Measurements from ENCODE around the gene SND1. TPM values are rescaled to one million over a fixed set of nuclear protein-coding genes. Genes with fewer than 3 reads are reported as not detected.

SND1 gene
- total RNA-seq, 1 experiment from 2014 or later = 218 TPM

DNA sequence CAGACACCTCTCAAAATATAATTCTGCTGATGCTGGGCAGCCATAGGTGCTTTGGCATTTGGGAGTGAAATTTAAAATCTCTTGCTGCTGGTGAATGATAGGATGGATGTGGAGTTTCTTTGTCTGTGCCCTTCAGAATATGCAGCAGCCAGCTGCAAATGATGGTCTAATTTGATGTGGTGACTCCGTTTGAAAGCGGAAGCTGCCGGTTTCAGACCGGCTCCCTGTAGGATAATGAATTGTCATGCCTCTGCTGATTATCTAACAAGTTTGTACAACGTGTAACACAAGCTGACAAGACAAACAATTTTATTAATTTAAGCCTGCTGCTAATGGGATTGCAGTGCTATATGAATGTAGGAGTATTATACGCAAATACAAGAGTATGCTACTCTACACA is 103.5 kb downstream of the SND1 start:
- Histone ChIP-seq H2BK20ac (ENCODE audit: low read depth, low read length, poor library complexity, severe bottlenecking) (no peak overlapping the region), H2AK5ac (ENCODE audit: insufficient read length, low read length) (no peak overlapping the region), H4K91ac (ENCODE audit: insufficient read length, low read depth, low read length) (no peak overlapping the region), H3K18ac (ENCODE audit: insufficient read length, low read depth, low read length) (no peak overlapping the region), H2BK15ac (ENCODE audit: low read depth, low read length) (no peak overlapping the region), H3K79me2 (ENCODE audit: insufficient read depth, low read length) (peaks cover 6% of the 10 kb centered on the region; the same call in 1 of the 2 replicates), H2BK5ac (ENCODE audit: insufficient read length, low read length) (no peak overlapping the region), H4K5ac (ENCODE audit: insufficient read length, low read depth, low read length) (no peak overlapping the region), H3K56ac (ENCODE audit: insufficient read length, low read depth, low read length) (no peak overlapping the region), H3K23ac (ENCODE audit: insufficient read length, low read depth, low read length) (no peak overlapping the region), H3K4ac (ENCODE audit: low read depth, low read length) (no peak overlapping the region), H3K14ac (ENCODE audit: insufficient read depth, low read length) (no peak overlapping the region), H3K4me1 (ENCODE audit: insufficient read depth, low read length) (0 out of 2 replicates have a peak, but pooled peaks cover 2% of the 10 kb centered on the region), H3K9me3 (ENCODE audit: control insufficient read depth, low read depth, low read length) (no peaks in the 10 kb centered on the region), H2BK12ac (ENCODE audit: insufficient read length, low read depth, low read length) (no peak overlapping the region), H4K20me1 (ENCODE audit: control insufficient read depth, insufficient read depth, insufficient read length) (no peaks in the 10 kb centered on the region), H3K27ac (ENCODE audit: insufficient read length, low read depth, low read length) (no peak overlapping the region), H3K79me1 (ENCODE audit: insufficient read depth, low read depth, low read length, poor library complexity, severe bottlenecking) (no peaks in the 10 kb centered on the region), H3K27me3 (ENCODE audit: insufficient read depth, low read length) (no peaks in the 10 kb centered on the region), H2AFZ (ENCODE audit: low read length) (no peak overlapping the region), H3T11ph (ENCODE audit: low read length) (no peak overlapping the region), H3K9ac (ENCODE audit: extremely low read depth, insufficient read length, low read length) (no peak overlapping the region), H4K8ac (replicated peaks; ENCODE audit: insufficient read length, low read depth, low read length) (no peak overlapping the region), H2BK120ac (ENCODE audit: low read depth, low read length, poor library complexity, severe bottlenecking) (no peak overlapping the region), H3K4me2 (ENCODE audit: insufficient read depth, insufficient read length, low read length) (no peak overlapping the region), H3K23me2 (ENCODE audit: insufficient read length, low read depth, low read length, poor library complexity, severe bottlenecking) (no peaks in the 10 kb centered on the region)
- Mint-ChIP-seq H3K27ac (no peak overlapping the region), H3K4me1 (peaks cover 37 to 40% of the 10 kb centered on the region in 2 experiments), H3K9me3 (no peaks in the 10 kb centered on the region), H3K27me3 (ENCODE audit: low read depth) (no peaks in the 10 kb centered on the region), H3K36me3 (ENCODE audit: insufficient read depth in 1 of 3, low read depth in 3 of 3) (no peaks in the 10 kb centered on the region), H3K4me3 (no peak overlapping the region)
- no peak for DNase-seq
- no peak for TF ChIP-seq CTCF (conservative IDR thresholded peaks at IDR 0.05)
- no CpG with 5 or more reads among the region's 6 CpGs for WGBS (ENCODE audit: extremely low coverage, insufficient read length, low lambda C conversion rate)

All from H9 (cell line).